ENCODE results near the gene STRN3.

STRN3 gene

DNA sequence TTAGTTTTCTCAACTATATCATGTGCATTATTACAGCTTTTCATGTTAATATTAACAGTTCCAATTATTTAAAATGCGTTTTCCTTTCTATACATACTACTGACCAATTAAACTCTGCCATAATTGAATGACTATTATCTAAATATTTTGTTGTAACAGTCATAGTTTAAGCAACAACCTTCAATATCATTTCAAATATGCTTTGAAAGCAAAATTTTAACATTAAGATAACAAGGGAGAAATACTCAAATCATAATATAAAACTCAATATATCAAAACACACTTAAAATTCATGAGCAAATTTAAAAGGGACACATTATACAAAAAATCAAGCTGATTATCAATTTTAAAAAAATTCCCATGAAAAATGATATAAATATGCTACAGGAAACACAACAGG is 111.4 kb downstream of the STRN3 start:
- Histone ChIP-seq H3K9me2 (replicated peaks; ENCODE audit: control insufficient read depth, low read length) (no peaks in the 10 kb centered on the region), H3K4me2 (ENCODE audit: low read length) (no peak overlapping the region), H3K79me2 (ENCODE audit: control insufficient read depth, low read length) (no peaks in the 10 kb centered on the region), H4K20me1 (ENCODE audit: control insufficient read depth, insufficient read depth, low read depth, low read length) (no peaks in the 10 kb centered on the region), H3K9me3 (ENCODE audit: control insufficient read depth, insufficient read depth, low read length) (no peaks in the 10 kb centered on the region), H3K36me3 (ENCODE audit: control insufficient read depth, low read length) (peaks cover 25% of the 10 kb centered on the region), H3K4me1 (ENCODE audit: control insufficient read depth, low read length) (no peaks in the 10 kb centered on the region), H3K27me3 (ENCODE audit: control insufficient read depth, low read length) (no peaks in the 10 kb centered on the region), H3F3A (ENCODE audit: control insufficient read depth, insufficient read depth) (no peaks in the 10 kb centered on the region; the same call in 1 of the 2 replicates), H3K27ac (ENCODE audit: low read depth, low read length) (no peak overlapping the region), H3K4me3 (ENCODE audit: low read length) (no peak overlapping the region)
- TF ChIP-seq, protein P1, sequence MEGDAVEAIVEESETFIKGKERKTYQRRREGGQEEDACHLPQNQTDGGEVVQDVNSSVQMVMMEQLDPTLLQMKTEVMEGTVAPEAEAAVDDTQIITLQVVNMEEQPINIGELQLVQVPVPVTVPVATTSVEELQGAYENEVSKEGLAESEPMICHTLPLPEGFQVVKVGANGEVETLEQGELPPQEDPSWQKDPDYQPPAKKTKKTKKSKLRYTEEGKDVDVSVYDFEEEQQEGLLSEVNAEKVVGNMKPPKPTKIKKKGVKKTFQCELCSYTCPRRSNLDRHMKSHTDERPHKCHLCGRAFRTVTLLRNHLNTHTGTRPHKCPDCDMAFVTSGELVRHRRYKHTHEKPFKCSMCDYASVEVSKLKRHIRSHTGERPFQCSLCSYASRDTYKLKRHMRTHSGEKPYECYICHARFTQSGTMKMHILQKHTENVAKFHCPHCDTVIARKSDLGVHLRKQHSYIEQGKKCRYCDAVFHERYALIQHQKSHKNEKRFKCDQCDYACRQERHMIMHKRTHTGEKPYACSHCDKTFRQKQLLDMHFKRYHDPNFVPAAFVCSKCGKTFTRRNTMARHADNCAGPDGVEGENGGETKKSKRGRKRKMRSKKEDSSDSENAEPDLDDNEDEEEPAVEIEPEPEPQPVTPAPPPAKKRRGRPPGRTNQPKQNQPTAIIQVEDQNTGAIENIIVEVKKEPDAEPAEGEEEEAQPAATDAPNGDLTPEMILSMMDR (IDR thresholded peaks at IDR 0.05; ENCODE audit: low read depth, low read length, poor library complexity, severe bottlenecking): no peak

DNA sequence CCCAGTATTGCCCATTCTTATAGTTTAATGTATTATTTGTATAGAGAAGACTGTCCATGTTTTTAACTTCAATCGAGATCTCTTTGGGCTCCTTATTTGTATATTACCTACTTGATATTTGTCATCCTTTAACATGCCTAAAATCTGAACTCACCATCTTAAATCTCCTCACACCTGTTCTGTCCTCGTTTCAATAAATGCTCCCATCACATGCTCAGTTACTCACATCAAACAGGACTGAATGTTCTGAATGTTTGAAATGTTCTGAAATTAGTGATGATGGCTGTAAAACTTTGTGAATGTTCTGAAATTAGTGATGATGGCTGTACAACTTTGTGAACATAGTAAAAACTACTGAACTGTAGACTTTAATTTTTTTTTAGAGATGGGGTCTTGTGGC is 117.4 kb downstream of the STRN3 start:
- H3K9me2 ChIP-seq (replicated peaks; ENCODE audit: control insufficient read depth, low read length): no peaks in the 10 kb centered on the region
- no peaks in the 10 kb centered on the region for H3K9me3 ChIP-seq (ENCODE audit: control insufficient read depth, insufficient read depth, low read length)
- no peak overlapping the region for H3K4me3 ChIP-seq (ENCODE audit: low read length)
- no peaks in the 10 kb centered on the region for H3K79me2 ChIP-seq (ENCODE audit: control insufficient read depth, low read length)
- H3K36me3 ChIP-seq (ENCODE audit: control insufficient read depth, low read length): peaks cover 63% of the 10 kb centered on the region
- H4K20me1 ChIP-seq (ENCODE audit: control insufficient read depth, insufficient read depth, low read depth, low read length): no peaks in the 10 kb centered on the region
- TF ChIP-seq, protein P1 (IDR thresholded peaks at IDR 0.05; ENCODE audit: low read depth, low read length, poor library complexity, severe bottlenecking): no peak
- no peak for TF ChIP-seq EZH2phosphoT487 (IDR thresholded peaks at IDR 0.05; ENCODE audit: borderline replicate concordance, low read length)
- H3K27ac ChIP-seq (ENCODE audit: low read depth, low read length): no peak overlapping the region
- no peaks in the 10 kb centered on the region for H3K27me3 ChIP-seq (ENCODE audit: control insufficient read depth, low read length)
- H3K4me2 ChIP-seq (ENCODE audit: low read length): no peak overlapping the region
- no peaks in the 10 kb centered on the region for H3F3A ChIP-seq (ENCODE audit: control insufficient read depth, insufficient read depth)
- no peaks in the 10 kb centered on the region for H3K4me1 ChIP-seq (ENCODE audit: control insufficient read depth, low read length)

DNA sequence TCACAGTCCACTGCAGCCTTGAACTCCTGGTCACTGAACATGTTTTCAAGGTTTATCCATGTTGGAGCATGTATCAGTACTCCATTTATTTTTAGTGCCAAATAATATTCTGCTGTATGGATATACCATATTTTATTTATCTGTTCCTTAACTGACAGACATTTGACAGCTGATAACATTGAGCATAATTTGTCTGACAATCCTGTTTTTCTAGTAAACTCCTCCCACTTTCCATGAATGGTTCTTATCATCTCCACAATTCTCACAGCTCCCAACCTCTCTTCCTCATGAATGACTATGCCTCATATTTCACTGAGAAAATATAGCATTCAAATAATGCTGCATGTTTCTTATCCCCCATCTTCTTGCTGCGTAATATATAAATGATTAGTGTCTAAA is 118.5 kb downstream of the STRN3 start:
- H3K9me2 ChIP-seq (replicated peaks; ENCODE audit: control insufficient read depth, low read length): no peaks in the 10 kb centered on the region
- no peak overlapping the region for H3K27ac ChIP-seq (ENCODE audit: low read depth, low read length)
- H3K4me1 ChIP-seq (ENCODE audit: control insufficient read depth, low read length): no peaks in the 10 kb centered on the region
- H3K27me3 ChIP-seq (ENCODE audit: control insufficient read depth, low read length): no peaks in the 10 kb centered on the region
- H3F3A ChIP-seq (ENCODE audit: control insufficient read depth, insufficient read depth): no peaks in the 10 kb centered on the region; the same call in 1 of the 2 replicates
- TF ChIP-seq, protein P1 (IDR thresholded peaks at IDR 0.05; ENCODE audit: low read depth, low read length, poor library complexity, severe bottlenecking): no peak
- no peak for TF ChIP-seq EZH2phosphoT487 (IDR thresholded peaks at IDR 0.05; ENCODE audit: borderline replicate concordance, low read length)
- no peaks in the 10 kb centered on the region for H3K9me3 ChIP-seq (ENCODE audit: control insufficient read depth, insufficient read depth, low read length)
- no peak overlapping the region for H3K4me3 ChIP-seq (ENCODE audit: low read length)
- no peaks in the 10 kb centered on the region for H3K79me2 ChIP-seq (ENCODE audit: control insufficient read depth, low read length)
- no peak overlapping the region for H3K4me2 ChIP-seq (ENCODE audit: low read length)
- H3K36me3 ChIP-seq (ENCODE audit: control insufficient read depth, low read length): peaks cover 63% of the 10 kb centered on the region
- H4K20me1 ChIP-seq (ENCODE audit: control insufficient read depth, insufficient read depth, low read depth, low read length): no peaks in the 10 kb centered on the region
